HuH-7 (cell line): Measurements from ENCODE around the gene TRIM47.
A peak's percentile ranks its signal among the peaks of the same experiment; 100 is the strongest.

Source experiments
- DNase-seq: peaks from one replicate; pipeline ENCODE4 v3.0.0; 2011; ENCODE audit warnings: low spot score

TRIM47 gene

GRCh38 chr17:75878174-75878998 lies at the start of gene TRIM47:
Gene TRIM47, minus strand, starts transcription at chr17:75878581. Its CDS starts 33 bp downstream, at chr17:75878548.
- DNase-seq, result peak; percentile 76

GRCh38 chr17:75927286-75927922 lies 49.0 kb upstream of the TRIM47 start:
- DNase-seq, result peak; percentile 88

GRCh38 chr17:75926456-75926855 lies 48.1 kb upstream of the TRIM47 start:
- DNase-seq, result no peak

GRCh38 chr17:75925912-75926311 lies 47.5 kb upstream of the TRIM47 start:
- no peak for DNase-seq

- no peak for DNase-seq
These were observed 46.7 kb upstream of the TRIM47 start for GRCh38 chr17:75925103-75925502.

- no peak for DNase-seq
These were observed 44.8 kb upstream of the TRIM47 start for GRCh38 chr17:75922963-75923874.

- no peak for DNase-seq
These were observed 44.0 kb upstream of the TRIM47 start for GRCh38 chr17:75922173-75922961.

- DNase-seq, result no peak
These were observed 43.2 kb upstream of the TRIM47 start for GRCh38 chr17:75921596-75921995.

- DNase-seq, result no peak
These were observed 41.7 kb upstream of the TRIM47 start for GRCh38 chr17:75920045-75920560.

GRCh38 chr17:75919611-75920010 lies 41.2 kb upstream of the TRIM47 start:
- no peak for DNase-seq

GRCh38 chr17:75917917-75918445 lies 39.6 kb upstream of the TRIM47 start:
- no peak for DNase-seq

- no peak for DNase-seq
These were observed 38.9 kb upstream of the TRIM47 start for GRCh38 chr17:75917141-75917916.

- DNase-seq, result no peak
These were observed 36.9 kb upstream of the TRIM47 start for GRCh38 chr17:75915268-75915667.

- DNase-seq, result no peak
These were observed 36.4 kb upstream of the TRIM47 start for GRCh38 chr17:75914643-75915267.

- DNase-seq, result no peak
These were observed 35.3 kb upstream of the TRIM47 start for GRCh38 chr17:75913537-75914210.

GRCh38 chr17:75910699-75911098 lies 32.3 kb upstream of the TRIM47 start:
- no peak for DNase-seq

- DNase-seq, result no peak
These were observed 31.5 kb upstream of the TRIM47 start for GRCh38 chr17:75909812-75910274.

- DNase-seq, result no peak
These were observed 30.9 kb upstream of the TRIM47 start for GRCh38 chr17:75909051-75909811.
